CD4-positive, alpha-beta T cell treated with Interleukin-1 beta for 1 hour (primary cell): ENCODE results near the gene ZNF879.

Experiments used
- DNase-seq, 2 donors: peaks; one replicate each; pipeline ENCODE4 v3.0.0-alpha.2; 2020 to 2022

Gene ZNF879

GRCh38 chr5:179023528-179024189, at the start of gene ZNF879:
Gene ZNF879 (plus strand): TSS chr5:179023804. CDS start chr5:179025005, 1,201 bp downstream.
- DNase-seq, result peak; percentile 96

- DNase-seq, result no peak
Observed at GRCh38 chr5:178981381-178981780, 42.2 kb upstream of the ZNF879 start.

DNA sequence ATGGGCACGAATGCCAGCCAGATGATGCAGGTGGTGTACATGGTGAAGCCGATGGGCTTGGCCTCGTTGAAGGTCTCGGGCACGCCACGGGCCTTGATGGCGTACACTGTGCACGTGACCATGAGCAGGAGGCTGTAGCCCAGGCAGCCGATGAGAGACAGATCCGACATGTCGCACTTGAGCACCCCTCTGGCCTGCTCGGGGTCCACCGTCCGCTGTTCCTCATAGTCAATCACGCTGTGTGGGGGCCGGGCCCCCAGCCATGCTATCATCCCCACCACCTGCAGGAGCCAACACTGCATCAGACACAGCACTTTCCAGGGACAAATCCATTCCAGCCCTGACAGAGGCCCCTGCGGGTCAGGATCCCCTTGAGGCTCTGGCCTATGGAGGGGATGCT, 40.7 kb upstream of the ZNF879 start:
- DNase-seq, result no peak

DNA sequence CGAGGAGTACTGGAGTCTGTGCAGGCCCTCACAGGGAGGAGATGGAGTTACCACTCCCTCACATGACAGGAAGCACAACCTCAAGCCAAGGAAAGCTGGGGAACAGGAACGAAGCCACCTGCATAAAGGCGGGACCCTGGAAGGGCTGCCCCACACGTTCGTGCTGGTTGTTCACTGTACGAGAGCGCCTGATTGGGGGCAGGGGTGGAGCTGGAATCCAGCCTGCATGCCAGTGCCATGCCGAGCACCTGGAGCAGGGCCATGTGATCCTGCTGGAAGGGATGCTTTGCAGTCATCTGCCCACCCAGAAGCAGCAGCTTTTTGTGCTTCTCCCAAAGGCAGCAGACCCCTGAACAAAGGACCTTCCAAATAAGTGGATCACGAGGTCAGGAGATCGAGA, 39.9 kb upstream of the ZNF879 start:
- no peak for DNase-seq

- DNase-seq, result no peak
Observed at GRCh38 chr5:178984145-178985072, 39.2 kb upstream of the ZNF879 start.

GRCh38 chr5:178986326-178986960, 37.2 kb upstream of the ZNF879 start:
- no peak for DNase-seq

DNA sequence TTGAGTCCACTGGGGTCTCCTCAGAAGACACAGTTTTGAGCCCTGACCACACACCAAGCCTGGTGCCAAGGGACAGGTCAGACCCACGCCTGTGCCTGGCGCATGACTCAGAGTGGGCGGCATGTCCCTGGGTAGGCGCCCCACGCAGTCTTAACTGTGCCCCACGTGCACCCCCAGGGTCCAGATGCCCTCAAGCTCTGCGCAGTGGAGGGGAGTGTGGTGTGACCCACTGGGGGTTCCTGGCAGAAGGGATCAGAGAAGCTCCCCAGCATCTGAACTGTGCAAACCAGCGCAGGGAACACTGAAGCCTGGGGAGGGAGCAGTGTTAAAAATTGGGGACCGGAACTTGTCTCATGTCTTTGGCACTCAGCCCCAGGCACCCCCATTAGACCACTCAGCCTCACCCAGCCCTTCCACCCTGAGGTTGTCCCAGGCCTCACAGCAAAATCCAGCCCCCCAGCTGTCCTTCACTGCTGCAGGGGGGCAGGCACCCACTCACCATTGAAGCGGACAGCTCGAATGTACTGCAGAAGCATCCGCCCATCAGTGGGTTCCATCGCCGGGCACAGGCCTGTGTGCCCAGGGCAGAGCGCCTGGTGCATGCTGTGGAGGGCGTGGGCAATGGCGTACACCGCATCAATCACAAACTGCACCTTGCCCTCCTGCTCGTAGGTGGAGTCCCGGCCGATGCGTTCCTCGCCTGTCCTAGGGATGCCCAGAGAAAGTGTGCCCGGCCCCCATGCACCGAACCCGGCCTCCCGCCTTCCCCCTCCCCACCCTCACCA, 35.0 kb upstream of the ZNF879 start:
- no peak for DNase-seq

- DNase-seq, result no peak
Observed at GRCh38 chr5:178989311-178989710, 34.3 kb upstream of the ZNF879 start.

DNA sequence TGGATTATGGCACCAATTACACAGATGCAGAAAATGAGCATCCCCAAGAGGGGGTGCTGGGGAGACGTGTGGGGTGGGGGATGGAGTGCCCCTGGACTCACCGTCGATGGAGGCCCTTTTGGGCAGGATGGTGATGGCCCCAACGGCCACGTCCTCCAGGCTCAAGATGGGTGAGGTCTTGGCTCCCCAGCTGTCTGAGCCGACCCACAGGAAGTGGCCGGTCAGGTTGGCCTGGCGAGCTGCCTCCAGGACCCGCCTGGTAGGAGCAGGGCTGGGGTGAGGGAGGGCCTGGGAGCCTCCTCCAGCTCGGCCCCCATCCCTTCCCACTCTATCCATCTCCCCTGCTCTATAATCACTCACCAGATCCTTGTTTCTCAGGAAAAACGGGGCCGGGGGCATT, 33.1 kb upstream of the ZNF879 start:
- no peak for DNase-seq

GRCh38 chr5:178991190-178992145, 32.1 kb upstream of the ZNF879 start:
- no peak for DNase-seq

DNA sequence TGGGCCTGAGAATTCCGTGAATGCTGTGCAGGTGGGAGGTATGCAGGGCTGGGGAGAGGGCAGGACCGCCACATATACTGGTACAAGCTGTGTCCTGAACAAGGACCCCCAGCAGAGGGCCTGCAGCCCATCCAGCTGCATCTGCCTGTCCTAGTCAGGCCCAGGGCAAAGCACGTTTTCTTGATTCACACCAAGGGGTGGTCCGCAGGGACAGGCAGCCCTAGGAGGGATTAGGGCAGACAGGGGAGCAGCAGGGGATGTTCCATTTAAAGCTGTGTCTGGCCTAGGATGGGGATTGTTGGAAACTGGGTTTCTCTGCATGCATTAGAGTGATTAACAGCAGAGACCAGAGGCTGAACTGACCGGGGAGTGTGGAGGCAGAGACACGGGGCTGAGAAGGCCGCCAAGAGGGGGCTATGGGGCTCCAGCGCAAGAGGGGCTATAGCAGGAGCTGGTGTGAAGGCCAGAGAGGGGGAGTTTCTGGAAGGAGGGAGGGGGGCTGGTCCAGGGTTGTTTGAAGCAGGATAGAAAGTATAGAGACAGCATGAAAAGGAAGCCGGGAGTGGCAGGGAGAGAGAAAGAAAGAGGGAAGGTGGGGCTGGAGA, 31.2 kb upstream of the ZNF879 start:
- DNase-seq, result no peak

GRCh38 chr5:178993236-178993765, 30.3 kb upstream of the ZNF879 start:
- no peak for DNase-seq

DNA sequence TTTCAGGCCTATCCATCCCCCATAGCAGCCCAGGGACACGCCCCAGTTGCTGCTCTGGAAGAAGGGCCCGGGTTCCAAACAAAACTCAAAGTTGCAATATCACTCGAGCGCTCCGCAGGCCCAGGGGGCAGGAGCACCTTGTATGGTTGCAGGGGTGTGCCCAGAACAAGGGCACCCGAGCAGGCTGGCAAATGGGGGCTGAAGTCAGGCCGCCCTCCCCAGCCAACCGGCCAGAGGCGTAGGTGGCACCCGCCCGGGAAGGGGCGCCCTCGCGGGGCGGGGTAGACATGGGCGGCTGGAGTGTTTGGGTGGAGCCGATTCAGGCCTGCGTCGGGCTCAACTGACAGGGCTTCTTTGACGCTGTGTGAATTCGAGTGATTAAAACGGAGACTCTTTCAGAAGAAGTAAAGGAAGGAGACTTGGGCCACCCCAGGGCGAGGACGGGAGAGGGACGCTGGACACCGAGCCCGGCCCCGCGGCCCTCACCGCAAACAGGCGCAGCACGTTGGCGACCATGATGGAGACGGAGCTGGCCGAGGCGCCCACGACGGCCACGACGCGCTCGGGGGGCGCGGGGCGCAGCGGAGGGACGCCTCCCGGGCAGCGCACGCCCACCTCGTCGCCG, 29.5 kb upstream of the ZNF879 start:
- no peak for DNase-seq

DNA sequence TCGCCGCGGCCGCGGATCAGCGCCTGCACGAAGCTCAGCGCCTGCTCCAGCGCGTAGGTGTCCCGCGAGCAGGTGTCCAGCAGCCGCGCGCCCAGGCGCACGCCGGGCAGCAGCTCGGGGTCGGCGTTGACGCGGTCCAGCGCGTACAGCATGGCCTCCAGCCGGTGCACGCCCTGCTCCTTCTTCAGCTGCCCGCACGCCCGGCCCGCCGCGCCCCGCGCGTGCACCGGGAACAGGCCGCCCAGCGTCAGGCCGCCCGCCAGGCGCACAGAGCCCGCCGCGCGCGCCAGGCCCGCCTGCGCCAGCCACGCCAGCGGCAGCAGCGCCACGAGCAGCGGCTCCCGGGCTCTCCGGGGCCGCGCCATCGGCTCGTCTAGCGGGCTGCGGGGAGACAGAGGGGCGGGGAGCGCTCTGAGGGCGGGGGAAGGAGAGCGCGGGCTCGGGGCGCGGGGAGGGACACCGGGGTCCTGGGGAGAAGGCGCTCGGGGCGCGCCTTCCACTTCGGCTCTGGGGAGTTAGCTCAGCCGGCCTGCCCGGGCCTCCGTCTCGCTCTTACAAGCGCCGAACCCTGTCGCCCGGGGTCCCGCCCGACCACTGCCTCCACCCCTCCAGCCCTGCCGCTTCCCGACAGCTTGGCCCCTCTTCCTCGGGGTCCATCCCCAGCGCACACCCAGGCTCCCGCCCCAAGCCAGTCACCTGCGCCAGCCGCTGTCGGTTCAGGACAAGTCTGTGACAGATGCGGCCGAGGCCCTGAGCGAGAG, 28.8 kb upstream of the ZNF879 start, which contains the start of gene GRM6:
GRM6 (minus strand) TSS at position 741 of the 761 bp plus-strand sequence; CDS start at position 365, 376 bp downstream.
- no peak for DNase-seq

DNA sequence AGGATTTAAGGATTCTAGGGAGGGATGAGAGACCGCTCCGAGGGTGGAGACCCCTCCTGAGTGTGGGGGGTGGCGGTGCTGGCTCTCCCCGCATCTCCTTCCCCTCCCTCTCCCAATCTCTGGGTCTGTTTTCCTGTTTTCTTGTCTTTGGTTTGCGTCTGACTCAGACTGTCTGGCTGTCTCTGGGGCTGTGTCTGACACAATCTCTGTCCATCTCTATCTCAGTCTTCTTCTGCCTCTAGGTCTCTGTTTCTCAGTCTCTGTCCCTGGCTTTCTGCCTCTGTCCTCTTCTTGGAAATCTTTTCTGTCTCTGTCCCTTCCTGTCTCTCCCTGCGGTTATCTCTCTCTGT, 28.3 kb upstream of the ZNF879 start:
- no peak for DNase-seq

DNA sequence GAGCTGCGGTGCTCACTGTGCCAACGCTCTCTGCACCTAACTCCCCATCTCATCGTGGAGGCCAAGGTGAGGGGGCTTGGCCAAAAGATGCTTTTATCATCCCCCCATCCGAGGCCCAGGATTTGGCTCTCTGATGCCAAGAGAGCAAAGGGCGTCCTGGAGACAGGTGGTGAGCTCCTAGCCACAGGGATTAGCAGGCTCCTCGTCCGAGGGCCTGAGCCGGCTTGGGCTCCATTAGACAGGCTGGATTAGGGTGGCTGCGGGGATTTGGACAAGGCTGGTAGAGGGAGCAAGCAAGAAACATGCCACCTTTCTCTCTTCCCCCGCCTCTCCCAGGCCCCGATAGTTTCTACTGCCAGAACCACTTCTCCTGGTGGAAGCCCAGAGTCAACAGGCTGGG, 27.4 kb upstream of the ZNF879 start:
- DNase-seq, result no peak

- no peak for DNase-seq
Observed at GRCh38 chr5:178997191-178997590, 26.4 kb upstream of the ZNF879 start.

GRCh38 chr5:178998441-178998840, 25.2 kb upstream of the ZNF879 start:
- DNase-seq, result no peak

DNA sequence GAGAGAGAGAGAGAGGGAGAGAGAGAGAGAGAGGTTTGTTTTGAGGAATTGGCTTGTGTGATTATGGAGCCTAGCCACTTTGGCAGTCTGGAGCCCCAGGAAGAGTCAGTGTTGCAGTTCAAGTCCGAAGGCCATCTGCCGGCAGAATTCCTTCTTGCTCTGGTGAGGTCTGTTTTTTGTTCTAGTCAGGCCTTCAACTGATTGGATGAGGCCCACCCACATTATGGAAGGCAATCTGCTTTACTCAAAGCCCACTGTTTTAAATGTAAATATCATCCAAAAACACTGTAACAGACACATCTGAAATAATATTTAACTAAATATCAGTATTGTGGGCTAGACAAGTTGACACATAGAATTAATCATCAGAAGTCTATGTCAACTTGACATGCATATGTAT, 17.0 kb upstream of the ZNF879 start:
- DNase-seq, result no peak

GRCh38 chr5:179008667-179009066, 14.9 kb upstream of the ZNF879 start:
- DNase-seq, result no peak
